ENCODE results near the gene RBFOX2. TPM values are rescaled to one million over a fixed set of nuclear protein-coding genes. Genes with fewer than 3 reads are reported as not detected.

RBFOX2 gene
- total and polyA plus RNA-seq, 2 experiments from 2014 or later: 88.8 to 131 TPM

GRCh38 chr22:35850831-35851230, 177.8 kb downstream of the RBFOX2 start:
- TF ChIP-seq ZNF462 (CRISPR knock-in tag; IDR thresholded peaks at IDR 0.05) (no peak), EZH2 (IDR thresholded peaks at IDR 0.05; ENCODE audit: low read depth, unreplicated experiment) (no peak), REST (IDR thresholded peaks at IDR 0.05; ENCODE audit: unreplicated experiment) (no peak), ZNF331 (CRISPR knock-in tag; IDR thresholded peaks at IDR 0.05; ENCODE audit: low read depth) (no peak), CREB1 (CRISPR knock-in tag; IDR thresholded peaks at IDR 0.05; ENCODE audit: low read depth) (no peak), ZNF114 (CRISPR knock-in tag; IDR thresholded peaks at IDR 0.05) (no peak), EZH2phosphoT487 (IDR thresholded peaks at IDR 0.05; ENCODE audit: unreplicated experiment) (no peak), STAT1 (IDR thresholded peaks at IDR 0.05; ENCODE audit: unreplicated experiment) (no peak), CTCF (conservative IDR thresholded peaks at IDR 0.05; ENCODE audit: low read depth in 2 of 2) (no peak), JUNB (IDR thresholded peaks at IDR 0.05; ENCODE audit: unreplicated experiment) (no peak), POLR2AphosphoS5 (IDR thresholded peaks at IDR 0.05; ENCODE audit: low read depth) (no peak), NANOG (IDR thresholded peaks at IDR 0.05; ENCODE audit: borderline replicate concordance) (no peak)
- TF ChIP-seq, protein P1, sequence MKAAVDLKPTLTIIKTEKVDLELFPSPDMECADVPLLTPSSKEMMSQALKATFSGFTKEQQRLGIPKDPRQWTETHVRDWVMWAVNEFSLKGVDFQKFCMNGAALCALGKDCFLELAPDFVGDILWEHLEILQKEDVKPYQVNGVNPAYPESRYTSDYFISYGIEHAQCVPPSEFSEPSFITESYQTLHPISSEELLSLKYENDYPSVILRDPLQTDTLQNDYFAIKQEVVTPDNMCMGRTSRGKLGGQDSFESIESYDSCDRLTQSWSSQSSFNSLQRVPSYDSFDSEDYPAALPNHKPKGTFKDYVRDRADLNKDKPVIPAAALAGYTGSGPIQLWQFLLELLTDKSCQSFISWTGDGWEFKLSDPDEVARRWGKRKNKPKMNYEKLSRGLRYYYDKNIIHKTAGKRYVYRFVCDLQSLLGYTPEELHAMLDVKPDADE (IDR thresholded peaks at IDR 0.05): no peak
- Mint-ChIP-seq H3K9me3 (no peaks in the 10 kb centered on the region), H3K36me3 (ENCODE audit: low read depth) (no peaks in the 10 kb centered on the region), H3K4me3 (no peak overlapping the region), H3K4me1 (peaks cover 11% of the 10 kb centered on the region; the same call in 2 of the 3 replicates), H3K27ac (no peak overlapping the region), H3K27me3 (ENCODE audit: insufficient read depth, low read depth, poor library complexity) (peaks cover 4% of the 10 kb centered on the region)
- H2AFZ ChIP-seq: no peak overlapping the region
- no peak for ATAC-seq
- H3K27ac ChIP-seq (ENCODE audit: low read depth): no peak overlapping the region
- H3K4me1 ChIP-seq (ENCODE audit: insufficient read depth): peaks cover 4% of the 10 kb centered on the region; the same call in 1 of the 2 replicates
- no peaks in the 10 kb centered on the region for H3K36me3 ChIP-seq (ENCODE audit: insufficient read depth)
- no peak for DNase-seq (ENCODE audit: low spot score)
- no peaks in the 10 kb centered on the region for H3K9me2 ChIP-seq (ENCODE audit: insufficient read depth)
- H3F3A ChIP-seq (replicated peaks; ENCODE audit: low read depth): no peaks in the 10 kb centered on the region
- no peaks in the 10 kb centered on the region for H3K27me3 ChIP-seq (ENCODE audit: insufficient read depth)
- H3K4me3 ChIP-seq: no peak overlapping the region
- H4K20me1 ChIP-seq (replicated peaks; ENCODE audit: insufficient read depth): peaks cover 7% of the 10 kb centered on the region
- no peak overlapping the region for H3K4me2 ChIP-seq
- H3K79me2 ChIP-seq (replicated peaks; ENCODE audit: insufficient read depth): peaks cover 43% of the 10 kb centered on the region

Measured in GM23338 (cell line).